Fibroblast of the aortic adventitia (primary cell): ENCODE results near the gene ERC2. TPM values are rescaled to one million over a fixed set of nuclear protein-coding genes. Genes with fewer than 3 reads are reported as not detected.
"Not testable (repeated sequence)": the region's sequence is repeated elsewhere in the genome, so short reads cannot be mapped to it uniquely, and the experiment has no call there.

Source experiments
- DNase-seq: peaks from one replicate; pipeline ENCODE4 v3.0.0-alpha.2; 2010; ENCODE audit warnings: low read depth
- H3K4me3 ChIP-seq: 2 replicates; pipeline ENCODE4 v1.5.1; 2011; ENCODE audit warnings: low read depth, mild to moderate bottlenecking, control low read depth, low read length, moderate library complexity
- total RNA-seq: library from RNA; depleted of rRNA; stranded (reverse); fragments of >200 nt; gene quantifications from 2 replicates; pipeline ENCODE4 v1.2.3, GENCODE V29; 2012; ENCODE audit warnings: low replicate concordance
- TF ChIP-seq, protein P1 (sequence below): IDR thresholded peaks from 2 replicates; pipeline ENCODE4 v1.5.1; 2011; ENCODE audit warnings: mild to moderate bottlenecking, low read length, control low read depth, inconsistent platforms; ENCODE audit not compliant: insufficient read depth

ERC2 gene
- total RNA-seq, 1 donor, result 0.09 TPM

DNA sequence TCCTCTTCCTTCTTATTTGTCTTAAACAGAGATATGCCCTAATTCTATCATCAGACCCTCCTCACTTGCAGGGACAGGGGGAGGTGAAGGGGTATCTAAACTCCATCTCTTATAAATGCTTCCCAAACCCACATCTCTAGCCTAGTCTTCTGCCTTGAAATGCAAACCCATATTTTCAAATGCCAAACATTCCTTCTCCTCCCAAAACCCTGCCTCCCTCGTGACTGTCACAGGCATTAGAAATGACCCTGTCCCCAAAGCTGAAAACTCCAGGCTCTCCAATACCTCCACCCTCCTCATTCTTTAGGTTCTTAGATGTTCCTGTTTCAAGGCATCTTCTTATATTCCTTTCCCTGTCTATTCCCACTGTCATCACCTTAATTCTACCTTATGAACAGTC is 191.0 kb downstream of the ERC2 start:
- TF ChIP-seq, protein P1, sequence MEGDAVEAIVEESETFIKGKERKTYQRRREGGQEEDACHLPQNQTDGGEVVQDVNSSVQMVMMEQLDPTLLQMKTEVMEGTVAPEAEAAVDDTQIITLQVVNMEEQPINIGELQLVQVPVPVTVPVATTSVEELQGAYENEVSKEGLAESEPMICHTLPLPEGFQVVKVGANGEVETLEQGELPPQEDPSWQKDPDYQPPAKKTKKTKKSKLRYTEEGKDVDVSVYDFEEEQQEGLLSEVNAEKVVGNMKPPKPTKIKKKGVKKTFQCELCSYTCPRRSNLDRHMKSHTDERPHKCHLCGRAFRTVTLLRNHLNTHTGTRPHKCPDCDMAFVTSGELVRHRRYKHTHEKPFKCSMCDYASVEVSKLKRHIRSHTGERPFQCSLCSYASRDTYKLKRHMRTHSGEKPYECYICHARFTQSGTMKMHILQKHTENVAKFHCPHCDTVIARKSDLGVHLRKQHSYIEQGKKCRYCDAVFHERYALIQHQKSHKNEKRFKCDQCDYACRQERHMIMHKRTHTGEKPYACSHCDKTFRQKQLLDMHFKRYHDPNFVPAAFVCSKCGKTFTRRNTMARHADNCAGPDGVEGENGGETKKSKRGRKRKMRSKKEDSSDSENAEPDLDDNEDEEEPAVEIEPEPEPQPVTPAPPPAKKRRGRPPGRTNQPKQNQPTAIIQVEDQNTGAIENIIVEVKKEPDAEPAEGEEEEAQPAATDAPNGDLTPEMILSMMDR, result no peak
- H3K4me3 ChIP-seq, result no peak overlapping the region
- no peak for DNase-seq

DNA sequence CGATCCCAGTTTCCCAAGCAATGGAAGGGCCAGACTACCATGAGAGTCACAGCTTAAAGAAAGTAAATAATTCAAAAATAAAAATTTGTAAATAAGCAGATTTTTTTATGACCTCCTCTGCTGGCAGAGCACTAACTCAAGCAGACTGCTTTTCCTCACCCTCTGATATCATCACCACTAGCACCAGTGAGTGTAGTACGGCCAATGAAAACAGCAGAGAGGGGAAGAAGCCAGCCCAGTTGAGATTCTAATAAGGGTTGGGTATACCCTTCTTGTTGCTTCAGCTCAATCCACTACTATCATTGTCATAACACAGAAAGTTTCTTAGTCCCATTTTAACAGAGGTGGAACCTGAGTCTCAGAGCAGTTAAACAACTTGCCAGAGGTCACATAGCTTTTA is 193.1 kb downstream of the ERC2 start:
- no peak for DNase-seq
- TF ChIP-seq, protein P1, result no peak
- no peak overlapping the region for H3K4me3 ChIP-seq

DNA sequence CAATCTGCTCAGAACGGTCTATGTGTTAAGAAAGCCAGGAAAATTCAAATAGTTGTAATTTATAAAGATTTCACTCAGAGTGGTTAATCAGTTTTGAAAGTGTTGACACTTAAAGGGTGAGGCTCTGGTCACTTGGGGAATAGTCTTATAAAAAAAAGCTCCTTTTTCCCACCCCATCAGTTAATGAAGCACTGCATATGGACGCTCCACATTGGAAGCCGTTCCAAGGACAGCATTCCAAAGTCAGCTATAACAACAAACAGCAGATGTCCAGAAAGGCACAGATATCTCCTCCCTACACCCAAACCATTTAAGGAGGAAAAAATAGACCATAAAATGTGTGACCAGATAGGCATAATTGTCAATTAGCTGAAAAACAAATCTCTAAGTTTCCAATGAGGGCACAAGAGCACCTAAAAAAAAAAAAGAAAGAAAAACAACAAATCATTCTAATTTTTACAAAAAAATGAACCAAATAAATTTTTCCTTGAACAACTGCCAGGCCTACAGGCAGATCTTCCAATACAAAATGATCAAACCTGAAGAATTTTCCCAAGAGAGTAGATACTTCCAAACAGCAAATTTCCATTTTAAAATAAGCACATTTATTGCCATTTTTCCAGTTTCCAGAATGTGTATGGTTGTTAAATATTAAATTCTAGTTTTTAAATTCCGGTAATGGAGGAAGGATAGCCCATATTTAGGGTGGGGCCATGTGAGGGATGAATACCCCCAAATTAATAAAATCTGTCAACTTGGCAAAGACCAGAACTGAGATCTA is 198.3 kb downstream of the ERC2 start:
- DNase-seq, result peak; percentile 14
- no peak overlapping the region for H3K4me3 ChIP-seq
- TF ChIP-seq, protein P1, result no peak

DNA sequence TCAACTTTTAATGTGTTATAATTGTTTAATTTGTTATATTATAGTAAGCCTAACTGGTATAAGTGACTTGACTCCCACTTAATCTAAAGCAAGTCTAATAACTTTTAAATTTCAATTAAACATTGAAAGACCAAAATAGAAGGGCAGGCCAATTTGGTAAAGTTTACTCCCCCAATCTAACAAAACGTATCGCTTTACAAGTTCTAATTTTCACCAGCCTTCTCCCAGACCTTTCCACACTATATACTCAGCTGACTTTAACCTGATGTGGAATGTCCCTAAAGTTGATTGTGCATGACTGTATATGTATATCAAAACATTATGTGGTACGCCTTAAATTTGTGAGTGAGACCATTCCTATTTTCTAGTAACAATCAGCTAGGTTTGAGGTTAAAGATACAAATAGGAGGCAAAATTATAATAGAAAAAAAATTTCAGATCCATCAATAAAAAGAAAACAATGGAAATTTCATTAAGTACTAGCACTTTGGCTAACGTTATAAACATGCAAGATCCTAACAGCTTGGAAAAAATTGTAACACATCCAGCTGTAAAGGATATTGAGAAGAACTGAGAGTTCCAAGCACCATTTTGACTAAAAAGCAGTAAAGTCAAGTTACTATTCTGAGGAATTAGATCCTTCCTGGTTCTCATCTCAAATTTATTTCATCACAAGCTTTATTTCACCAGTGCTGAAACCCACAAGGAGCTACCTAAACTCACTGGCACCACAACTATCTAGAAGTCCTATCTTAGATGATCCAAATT is 199.5 kb downstream of the ERC2 start:
- no peak for DNase-seq
- TF ChIP-seq, protein P1, result no peak
- H3K4me3 ChIP-seq, result no peak overlapping the region

DNA sequence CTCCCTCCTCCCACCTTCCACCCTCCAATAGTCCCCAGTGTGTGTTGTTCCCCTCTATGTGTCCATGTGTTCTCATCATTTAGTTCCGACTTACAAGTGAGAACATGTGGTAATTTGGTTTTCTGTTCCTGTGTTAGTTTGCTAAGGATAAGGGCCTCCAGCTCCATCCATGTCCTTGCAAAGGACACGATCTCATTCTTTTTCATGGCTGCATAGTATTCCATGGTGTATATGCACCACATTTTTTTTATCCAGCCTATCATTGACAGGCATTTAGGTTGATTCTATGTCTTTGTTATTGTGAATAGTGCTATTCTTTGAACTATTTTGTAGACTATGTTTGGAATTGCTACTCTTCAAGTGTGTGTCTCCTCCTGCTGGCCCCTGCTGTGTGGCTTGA is 206.4 kb downstream of the ERC2 start:
- not testable (repeated sequence) for DNase-seq, H3K4me3 ChIP-seq

DNA sequence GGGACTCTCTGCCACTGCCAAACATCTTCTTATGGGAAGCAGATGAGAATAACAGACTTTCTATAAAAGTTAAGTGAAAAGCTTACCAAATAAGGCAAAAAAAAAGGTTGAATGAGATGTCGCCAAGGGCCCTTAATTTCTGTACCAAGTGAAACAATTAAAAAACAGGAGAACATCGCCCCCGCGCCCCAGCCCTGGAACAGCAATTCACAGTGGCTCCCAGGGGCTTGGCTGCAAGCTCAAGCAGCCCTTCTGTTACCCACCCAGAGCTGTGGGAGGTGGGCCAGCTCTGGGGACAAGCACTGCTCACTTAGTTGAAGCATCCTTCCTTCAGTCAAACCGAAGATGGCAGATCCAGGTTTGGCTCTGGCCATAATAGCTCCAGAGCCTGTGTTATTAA is 208.0 kb downstream of the ERC2 start:
- DNase-seq, result no peak
- no peak overlapping the region for H3K4me3 ChIP-seq
- TF ChIP-seq, protein P1, result no peak

DNA sequence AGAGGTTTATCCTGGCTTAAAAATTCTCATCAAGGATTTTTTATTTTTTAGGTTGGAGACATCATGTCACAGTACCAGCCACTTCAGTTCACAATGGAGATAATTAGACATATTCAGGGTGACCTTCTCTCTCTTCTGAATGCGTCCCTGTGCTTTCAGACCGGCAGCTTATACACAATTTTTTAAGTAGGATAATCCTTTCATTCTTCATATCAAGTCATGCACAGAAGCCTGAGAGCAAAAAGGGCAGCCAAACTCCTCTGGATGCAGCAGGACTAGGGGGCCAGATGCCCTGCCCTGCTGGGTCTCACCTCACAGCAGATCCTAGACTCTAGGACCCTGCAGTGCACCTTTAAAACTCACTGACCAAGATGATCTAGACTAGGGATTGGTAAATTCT is 210.4 kb downstream of the ERC2 start:
- no peak overlapping the region for H3K4me3 ChIP-seq
- no peak for DNase-seq
- TF ChIP-seq, protein P1, result no peak
